Stimulated activated CD8-positive, alpha-beta memory T cell treated with anti-CD3 and anti-CD28 coated beads, Interleukin-4, amount 100 ng/mL, for 1 hour (primary cell): ENCODE data around the gene SEC23B.
A peak's percentile ranks its signal among the peaks of the same experiment; 100 is the strongest.
"Not testable (repeated sequence)": the region's sequence is repeated elsewhere in the genome, so short reads cannot be mapped to it uniquely, and the experiment has no call there.

Experiments
- DNase-seq, 2 donors: peaks; one replicate each; pipeline ENCODE4 v3.0.0-alpha.2; 2020; ENCODE audit warnings: low read depth in 2 of 2, low spot score in 1 of 2

Gene SEC23B

DNA sequence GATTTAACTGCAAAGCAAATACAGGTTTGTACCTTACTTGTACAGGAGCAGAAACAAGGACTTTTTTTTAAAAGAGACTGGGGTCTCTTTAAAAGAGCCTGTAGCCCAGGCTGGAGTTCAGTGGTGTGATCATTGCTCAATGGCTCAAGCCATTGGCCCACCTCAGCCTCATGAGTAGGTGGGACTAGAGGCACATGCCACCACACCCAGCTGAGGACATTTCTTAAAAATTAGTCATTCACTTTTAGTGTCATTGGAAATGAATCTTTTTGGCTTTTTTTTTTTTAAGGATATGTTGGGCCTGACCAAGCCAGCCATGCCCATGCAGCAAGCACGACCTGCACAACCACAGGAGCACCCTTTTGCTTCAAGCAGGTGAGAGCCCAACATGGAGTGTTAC, 16.9 kb downstream of the SEC23B start:
- DNase-seq: no peak

DNA sequence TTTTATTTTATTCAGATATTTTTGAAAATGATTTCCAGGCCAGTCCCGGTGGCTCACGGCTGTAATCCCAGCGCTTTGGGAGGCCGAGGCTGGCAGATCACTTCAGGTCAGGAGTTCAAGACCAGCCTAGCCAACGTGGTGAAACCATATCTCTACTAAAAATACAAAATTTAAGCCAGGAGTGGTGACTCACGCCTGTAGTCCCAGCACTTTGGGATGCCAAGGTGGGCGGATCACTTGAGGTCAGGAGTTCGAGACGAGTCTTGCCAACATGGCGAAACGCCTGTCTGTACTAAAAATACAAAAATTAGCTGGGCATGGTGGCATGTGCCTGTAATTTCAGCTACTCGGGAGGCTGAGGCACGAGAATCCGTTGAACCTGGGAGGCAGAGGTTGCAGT, 19.0 kb downstream of the SEC23B start:
- DNase-seq: not testable (repeated sequence)

DNA sequence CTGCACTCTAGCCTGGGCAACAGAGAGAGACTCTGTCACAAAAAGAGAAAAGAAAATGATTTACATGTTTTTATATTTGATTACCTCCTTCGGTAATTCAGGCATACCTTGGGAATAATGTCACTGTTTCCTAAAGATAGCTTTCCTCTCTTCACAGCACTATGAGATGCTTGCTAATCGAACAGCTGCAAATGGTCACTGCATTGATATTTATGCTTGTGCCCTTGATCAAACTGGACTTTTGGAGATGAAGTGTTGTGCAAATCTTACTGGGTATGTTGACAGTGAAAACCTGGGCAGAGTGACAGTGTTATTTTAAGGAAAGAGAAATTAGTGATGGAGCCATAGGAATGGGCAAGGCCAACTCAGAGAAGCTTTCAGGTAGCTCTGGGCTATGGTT, 19.6 kb downstream of the SEC23B start:
- no peak for DNase-seq

DNA sequence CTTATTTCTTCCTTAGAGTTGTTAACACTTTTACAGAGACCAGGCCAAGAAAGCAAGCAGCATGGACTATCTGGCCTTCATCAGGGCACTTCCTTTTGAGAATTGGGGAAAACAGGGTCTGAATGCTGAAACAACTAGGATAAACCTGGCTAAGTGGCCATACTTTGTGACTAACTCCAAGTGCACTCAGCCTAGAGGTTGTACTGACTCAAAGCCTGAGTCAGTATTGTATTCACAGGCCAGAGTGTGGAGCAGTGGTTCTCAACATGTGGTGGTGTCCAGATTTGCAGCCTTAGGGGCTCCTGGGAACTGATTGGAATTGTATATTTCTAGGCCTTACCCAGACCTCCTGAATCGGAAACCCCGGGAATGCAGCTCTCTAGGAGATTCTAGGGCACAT, 20.1 kb downstream of the SEC23B start:
- no peak for DNase-seq

DNA sequence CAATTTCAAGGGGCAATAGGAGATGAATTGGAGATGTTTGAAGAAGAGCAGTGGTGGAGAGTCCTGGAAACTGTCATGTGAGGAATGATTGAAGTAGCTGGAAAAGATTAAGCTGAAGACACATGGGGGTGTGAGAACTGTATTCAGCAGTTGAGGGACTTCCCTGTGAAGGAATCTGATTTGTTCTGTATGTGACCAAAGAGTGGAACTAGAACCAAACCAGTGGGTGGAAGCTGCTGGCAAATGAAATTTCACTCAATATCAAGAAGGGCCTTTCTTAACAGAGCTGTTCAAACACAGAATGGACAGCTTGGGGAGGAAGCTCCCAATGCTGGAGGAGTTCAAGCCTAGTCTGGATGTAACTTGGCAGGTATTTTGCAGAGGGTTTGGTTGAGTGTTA, 21.3 kb downstream of the SEC23B start:
- no peak for DNase-seq

DNA sequence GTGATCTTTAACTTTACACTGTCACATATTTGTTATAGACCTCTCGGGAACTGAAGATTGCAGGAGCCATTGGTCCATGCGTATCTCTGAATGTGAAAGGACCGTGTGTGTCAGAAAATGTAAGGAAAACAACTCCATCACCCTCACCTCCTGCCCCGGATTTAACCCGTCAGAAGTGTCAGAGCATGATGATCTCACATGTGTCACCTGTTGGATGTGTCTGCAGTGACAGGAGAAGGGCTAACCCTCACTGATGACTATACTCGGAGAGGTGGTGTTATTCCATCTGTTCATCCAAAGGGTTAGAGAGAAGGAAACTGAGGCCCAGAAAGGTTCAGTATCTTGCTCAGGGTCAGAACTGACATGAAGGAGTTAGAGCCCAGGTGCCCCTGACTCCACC, 24.9 kb downstream of the SEC23B start:
- DNase-seq: no peak

DNA sequence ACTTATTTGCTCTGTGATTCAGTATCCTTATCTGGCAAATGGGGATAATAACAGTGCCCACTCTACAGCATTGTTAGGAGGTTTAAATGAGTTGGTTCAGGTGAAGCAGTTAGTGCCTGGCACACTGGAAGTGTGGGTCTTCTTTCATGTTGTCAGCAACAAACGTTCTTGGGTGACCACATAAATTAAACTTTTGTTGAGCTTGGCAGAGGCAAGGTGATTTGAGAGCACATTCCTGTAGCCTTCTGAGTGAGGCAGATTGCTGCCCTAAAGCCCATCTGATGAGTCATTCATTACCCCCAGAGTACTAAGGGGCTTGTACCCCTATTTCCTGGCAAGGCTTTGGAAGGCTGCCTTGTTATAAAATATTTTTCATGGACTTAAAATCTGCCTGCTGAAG, 25.8 kb downstream of the SEC23B start:
- no peak for DNase-seq

DNA sequence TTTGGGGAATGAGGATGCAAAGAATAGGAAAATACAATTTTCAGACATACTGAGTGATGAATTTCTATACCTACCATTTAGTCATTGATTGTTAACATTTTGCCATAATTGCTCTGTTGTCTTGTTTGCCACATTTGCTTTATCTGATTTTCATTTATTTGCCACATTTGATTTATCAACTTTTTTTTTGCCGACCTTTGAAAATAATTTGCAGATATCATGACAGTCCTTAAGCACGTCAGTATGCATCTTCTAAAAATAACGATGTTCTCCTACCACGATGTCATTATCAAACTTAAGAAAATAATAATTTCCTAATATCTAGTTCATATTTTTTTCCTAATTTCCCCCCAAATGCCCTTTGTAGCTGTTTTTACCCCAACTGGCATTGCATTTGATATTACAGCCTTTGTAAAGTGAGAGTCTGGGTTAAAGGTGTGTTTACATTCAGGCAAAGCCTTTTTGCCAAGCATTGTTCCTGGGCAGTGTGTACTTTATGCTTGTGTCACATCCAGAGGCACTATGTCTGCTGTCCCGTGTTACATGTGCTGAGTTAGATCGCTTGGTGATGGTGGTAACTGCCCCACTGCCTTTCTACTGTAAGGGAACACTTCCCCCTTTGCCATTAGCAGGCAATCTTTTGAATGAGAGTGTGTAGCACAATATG, 26.4 kb downstream of the SEC23B start:
- DNase-seq: no peak

DNA sequence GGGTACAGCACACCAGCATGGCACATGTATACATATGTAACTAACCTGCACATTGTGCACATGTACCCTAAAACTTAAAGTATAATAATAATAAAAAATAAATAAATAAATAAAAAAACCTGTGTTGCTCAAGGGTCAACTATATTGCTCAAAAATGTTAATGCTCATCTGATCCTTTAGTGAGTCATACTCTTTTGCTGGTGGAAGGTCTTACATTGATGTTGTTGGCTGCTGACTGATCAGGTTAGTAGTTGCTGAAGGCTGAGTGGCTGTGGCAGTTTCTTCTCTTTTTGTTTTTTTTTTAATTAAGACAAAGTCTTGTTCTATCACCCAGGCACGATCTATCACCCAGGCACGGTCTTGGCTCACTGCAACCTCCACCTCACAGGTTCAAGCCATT, 29.9 kb downstream of the SEC23B start:
- no peak for DNase-seq

DNA sequence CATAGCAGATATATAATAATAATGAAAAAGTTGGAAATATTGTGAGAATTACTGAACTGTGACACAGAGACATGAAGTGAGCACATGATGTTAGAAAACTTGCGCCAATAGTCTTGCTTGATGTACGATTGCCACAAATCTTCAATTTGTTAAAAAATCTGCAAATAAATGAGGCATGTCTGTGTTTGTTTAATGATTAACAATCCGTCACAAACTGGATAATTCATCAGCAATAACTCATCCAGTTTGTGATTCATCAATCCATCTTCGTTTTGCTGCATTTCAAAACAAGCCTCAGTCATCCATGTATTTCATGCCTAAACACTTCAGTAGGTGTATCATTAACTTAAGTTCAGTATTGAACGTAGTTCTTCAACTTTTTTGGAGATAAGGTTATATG, 34.0 kb downstream of the SEC23B start:
- DNase-seq: no peak

DNA sequence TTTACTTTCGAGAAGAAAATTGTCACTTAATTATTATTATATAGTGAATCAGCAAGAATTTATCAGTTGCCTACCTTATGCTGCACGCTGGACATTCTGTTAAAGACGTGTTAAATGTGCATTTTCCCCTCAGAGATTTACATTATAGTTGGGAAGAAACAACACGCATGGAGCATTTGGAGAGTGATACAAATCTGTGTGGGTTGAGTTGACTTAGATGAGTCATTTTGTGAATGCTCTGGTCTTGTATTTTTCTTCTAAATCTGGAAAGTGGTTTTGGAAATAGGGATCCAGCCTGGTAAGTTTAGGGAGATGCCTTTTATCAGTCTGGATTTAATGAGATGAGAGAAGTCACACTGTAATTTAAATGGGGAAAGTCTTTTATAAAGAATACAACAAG, 35.5 kb downstream of the SEC23B start:
- DNase-seq: no peak

DNA sequence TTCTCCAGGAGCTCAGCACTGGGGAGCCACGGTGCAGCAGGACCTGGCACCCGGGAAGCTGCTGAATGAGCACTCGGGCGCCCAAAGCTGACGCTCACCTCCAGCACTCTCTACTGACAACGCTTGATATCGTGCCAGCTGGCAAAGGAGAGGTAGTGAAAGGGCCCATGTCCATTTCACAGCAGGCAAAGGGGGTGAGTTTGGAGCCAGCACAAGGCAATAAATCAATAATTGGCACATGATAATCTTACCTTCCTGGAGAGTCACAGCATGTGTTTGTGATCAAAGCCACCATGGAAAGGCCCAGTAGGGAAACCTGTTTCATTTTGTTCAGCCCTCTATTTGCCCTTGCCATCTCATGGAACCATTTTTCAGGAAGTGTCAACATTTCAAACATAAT, 36.2 kb downstream of the SEC23B start:
- no peak for DNase-seq

DNA sequence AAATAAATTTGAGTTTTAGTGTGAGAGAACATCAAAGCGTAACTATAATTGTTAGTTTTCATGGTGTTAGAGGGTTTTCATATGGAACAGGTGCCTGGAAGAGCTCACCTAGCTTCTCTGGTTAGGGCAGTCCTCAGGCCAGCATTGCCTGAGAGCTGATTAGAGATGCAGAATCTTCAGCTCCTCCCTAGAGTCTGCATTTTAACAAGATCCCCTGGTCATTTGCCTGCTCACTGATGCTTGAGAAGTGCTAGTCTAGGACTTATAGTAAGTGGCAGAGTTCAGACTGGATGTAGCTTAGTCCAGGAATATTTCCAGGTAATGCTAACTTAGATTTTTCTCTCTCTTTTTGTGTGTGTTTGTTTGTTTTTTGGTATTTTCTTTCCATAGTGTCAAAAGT, 37.8 kb downstream of the SEC23B start:
- DNase-seq: no peak

DNA sequence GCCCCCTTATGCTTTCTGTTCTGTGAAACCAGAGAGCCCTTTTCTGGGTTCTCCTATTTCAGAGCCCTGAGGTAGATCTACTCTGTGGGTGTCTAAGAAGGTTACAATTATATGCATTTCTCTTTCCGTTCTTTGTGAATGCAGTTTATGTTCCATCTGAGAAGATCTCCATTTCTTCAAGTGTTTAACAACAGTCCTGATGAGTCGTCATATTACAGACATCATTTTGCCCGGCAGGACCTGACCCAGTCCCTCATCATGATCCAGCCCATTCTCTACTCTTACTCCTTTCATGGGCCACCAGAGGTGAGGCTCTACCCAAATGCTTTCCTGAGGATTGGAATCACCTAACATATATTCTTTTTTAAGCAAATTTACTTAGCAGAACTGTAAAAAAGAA, 40.7 kb downstream of the SEC23B start:
- DNase-seq: no peak

DNA sequence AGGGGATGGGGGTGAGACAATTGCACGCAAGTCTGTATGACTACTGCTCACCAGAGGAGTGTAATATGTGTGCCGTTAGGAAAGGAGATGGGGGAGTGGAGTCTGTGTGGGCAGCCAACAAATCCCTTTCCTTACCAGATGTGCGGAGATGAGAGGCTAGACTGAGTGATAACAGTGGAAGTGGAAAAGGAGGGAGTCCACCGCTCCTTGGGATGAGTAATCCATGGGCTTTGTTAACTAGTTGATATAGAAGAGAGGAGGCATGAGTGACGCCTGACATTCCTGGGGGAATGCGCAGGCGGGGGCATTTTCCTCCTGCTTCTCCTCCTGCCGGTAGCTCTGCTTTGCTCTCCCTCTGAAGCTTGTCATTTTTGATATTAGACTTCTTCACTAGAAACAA, 46.0 kb downstream of the SEC23B start:
- no peak for DNase-seq

DNA sequence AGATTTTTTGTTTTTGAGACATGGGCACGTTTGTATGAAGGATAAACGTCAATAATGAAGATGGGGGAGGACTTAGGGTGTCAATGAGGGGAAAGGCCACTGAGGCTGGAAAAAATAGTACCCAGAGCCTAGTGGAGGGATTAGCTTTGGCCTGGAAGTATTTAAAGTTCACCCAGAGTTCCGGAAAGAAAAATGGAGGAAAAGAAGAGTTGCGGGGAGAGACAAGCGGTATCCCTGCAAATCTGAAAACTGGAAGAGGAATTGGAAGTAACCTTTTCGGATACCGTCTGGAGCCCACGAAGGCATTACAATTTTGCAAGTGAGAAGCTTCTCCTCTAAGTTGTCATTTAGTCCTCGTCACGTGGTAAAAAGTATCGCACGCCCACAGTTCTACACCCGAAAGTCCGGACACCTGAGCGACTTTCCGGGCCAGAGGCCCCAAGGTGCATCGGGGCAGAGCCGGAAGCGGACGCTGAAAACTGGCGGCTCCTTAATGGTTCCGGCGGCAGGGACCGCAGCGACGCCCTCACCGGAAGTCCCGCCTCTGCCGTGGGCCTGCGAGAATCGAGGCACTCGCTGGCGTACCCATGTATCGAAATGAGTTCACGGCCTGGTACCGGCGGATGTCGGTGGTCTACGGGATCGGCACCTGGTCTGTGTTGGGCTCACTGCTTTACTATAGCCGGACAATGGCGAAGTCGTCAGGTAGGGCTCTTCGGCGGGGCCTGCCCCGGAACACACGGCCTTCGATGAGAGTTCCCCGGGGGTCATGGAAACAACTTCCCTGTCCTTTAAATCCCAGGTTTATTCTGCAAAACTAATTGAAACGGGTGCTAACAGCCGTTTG, 59.4 kb downstream of the SEC23B start, which contains the start of gene SMIM26:
TSS of gene SMIM26 (plus strand) at position 541 of the 847 bp plus-strand sequence. CDS start at position 588, 47 bp downstream.
- DNase-seq: peak; percentile 78 to 87

DNA sequence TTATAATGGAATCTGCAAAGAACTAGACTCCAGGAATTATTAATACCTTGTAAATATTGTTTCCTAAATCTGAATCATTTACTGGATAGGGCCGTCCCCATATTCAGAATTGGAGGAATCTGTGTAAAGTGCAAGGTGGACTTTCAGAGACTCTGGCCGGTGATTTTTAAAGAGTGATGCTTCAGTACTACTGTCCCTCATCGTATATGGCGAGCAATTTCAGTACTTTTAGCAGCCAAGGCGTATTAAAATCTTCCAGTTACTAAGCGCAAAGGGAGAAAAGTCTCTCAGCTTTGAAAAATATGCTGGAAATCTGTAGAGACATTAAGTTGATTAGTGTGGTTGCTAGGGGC, 60.0 kb downstream of the SEC23B start:
- no peak for DNase-seq

DNA sequence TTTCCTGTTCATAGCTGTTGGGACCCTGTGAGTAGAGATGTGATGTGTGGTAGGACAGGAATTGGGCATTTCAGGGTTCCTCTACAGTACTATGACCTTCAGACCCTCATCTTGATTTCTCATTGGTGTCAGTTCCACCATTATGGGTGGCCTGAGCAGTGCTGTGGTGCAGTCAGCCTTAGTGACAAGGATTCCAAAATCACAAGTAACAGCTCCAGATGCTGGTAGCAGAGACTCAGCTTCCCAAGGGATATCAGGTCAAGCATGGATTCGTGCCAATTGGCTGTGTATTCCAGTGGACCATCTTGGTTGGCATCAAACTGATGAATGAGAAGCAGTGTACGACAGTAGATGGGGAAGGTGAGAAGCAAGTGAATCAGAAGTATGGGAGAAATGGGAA, 63.3 kb downstream of the SEC23B start:
- no peak for DNase-seq

DNA sequence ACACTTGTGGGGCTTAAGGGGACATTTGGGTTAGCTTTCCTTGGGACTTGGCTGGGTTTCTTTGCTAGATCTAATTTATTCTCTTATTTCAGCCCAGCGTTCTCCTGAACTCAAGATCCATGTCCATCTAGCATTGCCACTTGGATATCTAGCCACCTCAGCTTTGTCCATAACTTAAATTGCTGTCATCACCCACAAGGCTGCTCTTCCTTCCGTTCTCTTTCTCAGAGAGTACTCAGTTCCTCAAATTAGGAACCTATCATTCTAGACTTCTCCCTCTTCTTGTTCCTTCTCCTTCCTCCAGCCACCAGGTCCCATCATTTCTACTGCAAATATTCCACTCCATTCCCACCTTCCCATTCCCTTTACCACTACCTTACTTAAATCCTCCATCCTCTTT, 63.8 kb downstream of the SEC23B start:
- no peak for DNase-seq

DNA sequence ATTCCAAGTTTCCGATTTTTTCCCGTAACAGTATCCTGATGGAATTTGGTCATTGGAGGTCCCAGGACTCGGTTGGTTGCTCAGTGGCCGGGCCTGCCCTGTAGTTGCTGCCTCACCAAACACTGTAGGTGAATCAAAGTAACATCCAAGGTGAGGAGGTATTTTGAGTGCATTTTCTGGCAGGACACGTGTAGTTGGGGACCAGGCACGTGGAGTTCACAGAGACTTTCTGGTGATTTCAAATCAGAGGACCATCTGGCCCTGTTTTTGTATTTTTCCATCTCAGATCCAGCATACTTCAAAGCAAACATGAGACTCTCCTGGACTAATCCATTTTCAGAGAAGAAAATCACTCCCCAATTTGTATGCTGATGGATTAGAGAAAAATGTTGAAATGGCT, 70.2 kb downstream of the SEC23B start:
- no peak for DNase-seq

DNA sequence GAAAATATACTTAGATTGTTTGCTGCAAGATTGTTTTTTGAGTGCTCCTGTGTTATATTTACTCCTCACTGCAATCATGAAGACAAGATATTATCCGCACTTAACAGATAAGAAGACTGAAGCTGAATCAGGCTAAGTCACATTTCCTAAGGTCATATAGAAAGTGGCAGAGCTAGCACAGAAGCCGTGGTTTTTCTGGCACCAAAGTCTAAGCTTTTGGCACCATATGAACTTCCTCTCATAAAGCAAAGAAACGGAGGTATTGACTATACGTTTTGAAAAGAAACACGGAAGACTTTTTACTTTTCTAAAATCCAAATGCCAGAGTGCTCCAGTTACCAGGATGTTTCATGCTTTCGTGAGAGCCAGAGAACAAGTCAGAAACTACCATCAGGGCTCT, 70.8 kb downstream of the SEC23B start:
- no peak for DNase-seq

DNA sequence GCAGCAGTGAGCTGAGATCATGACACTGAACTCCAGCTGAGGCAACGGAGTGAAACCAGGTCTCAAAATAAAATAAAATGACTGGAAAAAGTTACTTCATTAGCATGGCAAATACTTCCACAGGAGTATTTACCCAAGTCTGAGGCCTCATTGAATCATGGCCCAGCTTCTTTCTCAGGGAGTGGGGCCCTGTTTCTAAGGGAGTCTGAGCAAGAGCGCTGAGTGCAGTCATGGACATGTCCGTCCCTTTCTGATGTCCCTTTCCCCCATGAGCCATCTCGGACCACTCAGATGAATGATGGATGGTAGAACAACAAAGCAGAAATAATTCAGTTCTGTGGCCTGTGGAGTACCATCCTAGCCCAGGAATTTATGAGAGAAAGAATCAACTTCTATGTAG, 72.3 kb downstream of the SEC23B start:
- DNase-seq: no peak

DNA sequence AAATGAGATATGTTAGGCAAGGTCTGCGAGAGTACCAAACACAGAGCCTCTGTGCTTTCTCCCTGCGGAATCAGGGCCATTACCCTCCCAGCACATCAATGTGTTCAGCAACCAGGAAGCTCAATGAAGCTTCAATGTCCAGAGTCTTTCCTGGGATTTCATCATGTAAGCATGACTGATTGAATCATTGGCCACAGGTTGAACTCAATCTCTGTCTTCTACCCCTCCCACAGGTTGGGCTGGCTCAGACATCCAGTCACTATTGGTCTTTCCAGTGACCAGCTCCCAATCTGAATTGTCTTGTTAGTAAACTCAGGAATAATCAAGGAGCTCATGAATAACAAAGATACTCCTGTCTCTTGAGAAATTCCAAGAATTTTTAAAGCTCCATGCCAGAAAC, 77.4 kb downstream of the SEC23B start:
- no peak for DNase-seq
